Measurements from ENCODE around the gene KIF5C.

Gene KIF5C

GRCh38 chr2:149000158-149000938 lies 125.3 kb downstream of the KIF5C start:
- H3K9me3 ChIP-seq (ENCODE audit: control insufficient read depth, insufficient read depth, low read depth, low read length), result no peaks in the 10 kb centered on the region
- H3K4me3 ChIP-seq (ENCODE audit: low read depth, low read length), result no peak overlapping the region
- no peaks in the 10 kb centered on the region for H3K4me1 ChIP-seq (ENCODE audit: control insufficient read depth, insufficient read depth, low read length)
- H3K36me3 ChIP-seq (ENCODE audit: control insufficient read depth in 2 of 2, insufficient read depth in 1 of 2, low read length in 2 of 2), result peaks cover 5 to 78% of the 10 kb centered on the region in 2 experiments; a peak in 1 of 3 replicates
- H3K27ac ChIP-seq (ENCODE audit: extremely low read depth, low read depth, low read length), result no peak overlapping the region
- CTCF ChIA-PET, result interaction anchor here (1.0 kb wide), 1 partner anchor 10 kb away, joined by 4 read pairs; no protein-coding TSS in a partner anchor
- POLR2A ChIA-PET, result no interaction called here
- TF ChIP-seq ZNF416 (tag by site-specific recombination; IDR thresholded peaks at IDR 0.05) (no peak), ATF2 (tag by site-specific recombination; IDR thresholded peaks at IDR 0.05; ENCODE audit: low read depth) (no peak), ZBTB6 (tag by site-specific recombination; IDR thresholded peaks at IDR 0.05) (no peak), ZNF558 (tag by site-specific recombination; IDR thresholded peaks at IDR 0.05) (no peak), ZBTB20 (tag by site-specific recombination; IDR thresholded peaks at IDR 0.05) (no peak), ZNF146 (tag by site-specific recombination; IDR thresholded peaks at IDR 0.05) (no peak), ZNF776 (tag by site-specific recombination; IDR thresholded peaks at IDR 0.05; ENCODE audit: borderline replicate concordance) (no peak), KLF9 (tag by site-specific recombination; IDR thresholded peaks at IDR 0.05; ENCODE audit: low read depth) (no peak), ZNF639 (tag by site-specific recombination; IDR thresholded peaks at IDR 0.05) (no peak), ZNF223 (tag by site-specific recombination; IDR thresholded peaks at IDR 0.05) (no peak), ZNF302 (tag by site-specific recombination; IDR thresholded peaks at IDR 0.05; ENCODE audit: low read depth) (no peak), ZNF624 (tag by site-specific recombination; IDR thresholded peaks at IDR 0.05) (no peak)

- CTCF ChIA-PET, result interaction anchor here (1.0 to 1.2 kb wide), 2 partner anchors 11 to 16 kb away, joined by 3 to 4 read pairs; no protein-coding TSS in a partner anchor
- Histone ChIP-seq H3K27ac (ENCODE audit: extremely low read depth, low read depth, low read length) (no peak overlapping the region), H3K4me1 (ENCODE audit: control insufficient read depth, insufficient read depth, low read length) (no peaks in the 10 kb centered on the region), H3K9me3 (ENCODE audit: control insufficient read depth, insufficient read depth, low read depth, low read length) (no peaks in the 10 kb centered on the region), H3K4me3 (ENCODE audit: low read depth, low read length) (no peak overlapping the region), H3K36me3 (ENCODE audit: control insufficient read depth in 2 of 2, insufficient read depth in 1 of 2, low read length in 2 of 2) (peaks cover 5 to 79% of the 10 kb centered on the region in 2 experiments; a peak in 1 of 3 replicates)
- no peak for TF ChIP-seq ZBTB8A (tag by site-specific recombination; IDR thresholded peaks at IDR 0.05)
- no peak for TF ChIP-seq ZNF629 (tag by site-specific recombination; IDR thresholded peaks at IDR 0.05)
- POLR2A ChIA-PET, result interaction anchor here (0.7 kb wide), 1 partner anchor 99 kb away, joined by 4 read pairs; no protein-coding TSS in a partner anchor
These were observed 126.5 kb downstream of the KIF5C start for GRCh38 chr2:149001496-149001895.

- Histone ChIP-seq H3K4me1 (ENCODE audit: control insufficient read depth, insufficient read depth, low read length) (no peaks in the 10 kb centered on the region), H3K27ac (ENCODE audit: extremely low read depth, low read depth, low read length) (no peak overlapping the region), H3K4me3 (ENCODE audit: low read depth, low read length) (no peak overlapping the region), H3K9me3 (ENCODE audit: control insufficient read depth, insufficient read depth, low read depth, low read length) (no peaks in the 10 kb centered on the region), H3K36me3 (ENCODE audit: control insufficient read depth in 2 of 2, insufficient read depth in 1 of 2, low read length in 2 of 2) (peaks cover 5 to 75% of the 10 kb centered on the region in 2 experiments; a peak in 1 of 3 replicates)
- TF ChIP-seq PRDM1 (tag by site-specific recombination; IDR thresholded peaks at IDR 0.05), result peak; percentile 63
- peak; percentile 50; the same call in 1 of the 2 replicates for TF ChIP-seq ZNF18 (tag by site-specific recombination; IDR thresholded peaks at IDR 0.05)
- TF ChIP-seq AEBP2 (tag by site-specific recombination; IDR thresholded peaks at IDR 0.05; ENCODE audit: borderline replicate concordance), result no peak
- ChIA-PET POLR2A (interaction anchor here (0.7 kb wide), 1 partner anchor 99 kb away, joined by 4 read pairs; no protein-coding TSS in a partner anchor), CTCF (no interaction called here)
These were observed 127.4 kb downstream of the KIF5C start for GRCh38 chr2:149002378-149002890.
